GM23338 (cell line): Measurements from ENCODE around the gene UNC5A. TPM values are rescaled to one million over a fixed set of nuclear protein-coding genes. Genes with fewer than 3 reads are reported as not detected.

Experiments
- JUNB ChIP-seq: IDR thresholded peaks from one replicate; pipeline ENCODE4 v1.6.1; 2016; ENCODE audit warnings: antibody characterized with exemption; ENCODE audit not compliant: unreplicated experiment
- ZNF462 ChIP-seq: fragments of 250-450 bp; sonication (Bioruptor Pico); IDR thresholded peaks from 2 replicates; pipeline ENCODE4 v1.5.0; 2020; ENCODE audit warnings: mild to moderate bottlenecking, moderate library complexity
- polyA plus RNA-seq: library from polyadenylated mRNA; unstranded; fragments of >200 nt; fragmentation: Nextera tagmentation; extraction: Ambion mirVana; gene quantifications from 2 replicates; pipeline ENCODE4 v1.2.1, GENCODE V29; 2016
- total RNA-seq: library from RNA; depleted of rRNA; stranded (reverse); fragments of >200 nt; shearing (Covaris generic); gene quantifications from 2 replicates; pipeline ENCODE4 v1.2.3, GENCODE V29; 2014
- TF ChIP-seq, protein P1 (sequence below): IDR thresholded peaks from one replicate; pipeline ENCODE4 v1.6.1; 2018; ENCODE audit warnings: antibody characterized with exemption; ENCODE audit not compliant: unreplicated experiment

Gene UNC5A
- total and polyA plus RNA-seq, 2 experiments from 2014 or later, result 0.92 to 3.9 TPM

DNA sequence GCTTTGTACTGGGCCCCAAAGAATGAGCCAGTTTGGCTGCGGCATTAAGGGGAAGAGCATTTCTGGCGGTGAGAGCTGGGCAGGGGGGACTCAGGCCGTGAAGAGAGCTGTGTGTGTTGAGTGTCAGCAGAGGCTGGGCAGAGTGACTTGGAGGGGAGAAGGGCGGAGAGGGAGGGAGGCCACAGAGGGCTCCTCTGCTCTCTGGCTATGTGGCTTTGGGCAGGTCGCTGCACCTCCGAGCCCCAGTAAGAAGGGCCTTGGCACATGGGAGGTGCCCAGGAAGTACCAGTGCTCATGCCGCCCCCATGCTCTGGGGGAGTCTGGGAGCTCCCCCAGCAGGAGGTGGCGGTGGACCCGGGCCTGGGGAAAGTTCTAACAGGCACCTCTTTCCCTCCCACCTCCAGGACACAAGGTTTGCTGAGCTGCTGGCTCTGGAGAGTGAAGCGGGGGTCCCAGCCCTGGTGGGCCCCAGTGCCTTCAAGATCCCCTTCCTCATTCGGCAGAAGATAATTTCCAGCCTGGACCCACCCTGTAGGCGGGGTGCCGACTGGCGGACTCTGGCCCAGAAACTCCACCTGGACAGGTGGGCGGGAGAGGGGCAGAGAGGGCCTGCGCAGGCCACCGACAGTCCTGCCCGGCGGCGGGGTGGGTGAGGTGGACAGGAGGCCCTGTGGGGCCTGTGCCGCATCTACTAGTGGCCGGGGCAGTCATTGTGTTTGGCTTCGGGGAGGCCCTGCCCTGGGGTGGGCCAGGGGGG, 68.7 kb downstream of the UNC5A start (continued):
- no peak for TF ChIP-seq ZNF462 (CRISPR knock-in tag)
- TF ChIP-seq, protein P1, sequence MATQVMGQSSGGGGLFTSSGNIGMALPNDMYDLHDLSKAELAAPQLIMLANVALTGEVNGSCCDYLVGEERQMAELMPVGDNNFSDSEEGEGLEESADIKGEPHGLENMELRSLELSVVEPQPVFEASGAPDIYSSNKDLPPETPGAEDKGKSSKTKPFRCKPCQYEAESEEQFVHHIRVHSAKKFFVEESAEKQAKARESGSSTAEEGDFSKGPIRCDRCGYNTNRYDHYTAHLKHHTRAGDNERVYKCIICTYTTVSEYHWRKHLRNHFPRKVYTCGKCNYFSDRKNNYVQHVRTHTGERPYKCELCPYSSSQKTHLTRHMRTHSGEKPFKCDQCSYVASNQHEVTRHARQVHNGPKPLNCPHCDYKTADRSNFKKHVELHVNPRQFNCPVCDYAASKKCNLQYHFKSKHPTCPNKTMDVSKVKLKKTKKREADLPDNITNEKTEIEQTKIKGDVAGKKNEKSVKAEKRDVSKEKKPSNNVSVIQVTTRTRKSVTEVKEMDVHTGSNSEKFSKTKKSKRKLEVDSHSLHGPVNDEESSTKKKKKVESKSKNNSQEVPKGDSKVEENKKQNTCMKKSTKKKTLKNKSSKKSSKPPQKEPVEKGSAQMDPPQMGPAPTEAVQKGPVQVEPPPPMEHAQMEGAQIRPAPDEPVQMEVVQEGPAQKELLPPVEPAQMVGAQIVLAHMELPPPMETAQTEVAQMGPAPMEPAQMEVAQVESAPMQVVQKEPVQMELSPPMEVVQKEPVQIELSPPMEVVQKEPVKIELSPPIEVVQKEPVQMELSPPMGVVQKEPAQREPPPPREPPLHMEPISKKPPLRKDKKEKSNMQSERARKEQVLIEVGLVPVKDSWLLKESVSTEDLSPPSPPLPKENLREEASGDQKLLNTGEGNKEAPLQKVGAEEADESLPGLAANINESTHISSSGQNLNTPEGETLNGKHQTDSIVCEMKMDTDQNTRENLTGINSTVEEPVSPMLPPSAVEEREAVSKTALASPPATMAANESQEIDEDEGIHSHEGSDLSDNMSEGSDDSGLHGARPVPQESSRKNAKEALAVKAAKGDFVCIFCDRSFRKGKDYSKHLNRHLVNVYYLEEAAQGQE, result no peak
- TF ChIP-seq JUNB, result no peak
